COLO668 (cell line): ENCODE results near the gene C14orf180.

Experiments used
- DNase-seq: peaks from one replicate; lab custom pipeline; 2025; ENCODE audit not compliant: unreplicated experiment; lab: John Stamatoyannopoulos, UW

The C14orf180 gene

DNA sequence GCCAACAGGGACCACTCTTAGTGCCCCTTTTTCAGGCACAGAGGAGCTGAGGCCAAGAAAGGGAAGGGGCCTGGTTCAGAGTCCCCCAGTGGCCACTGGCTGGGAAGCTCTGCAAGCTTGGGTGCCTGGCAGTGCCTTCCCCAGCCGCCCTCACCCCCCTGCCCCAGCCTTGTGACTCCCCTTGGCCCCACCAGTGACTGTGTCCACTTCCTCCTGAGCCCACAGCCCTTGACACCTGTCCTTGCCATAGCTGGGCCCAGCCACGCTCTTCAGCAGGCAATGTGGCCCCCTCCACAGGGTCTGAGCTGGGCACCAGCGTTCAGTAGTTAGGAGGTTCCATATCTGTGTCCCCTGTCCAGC is 19.0 kb upstream of the C14orf180 start:
- DNase-seq, result no peak

DNA sequence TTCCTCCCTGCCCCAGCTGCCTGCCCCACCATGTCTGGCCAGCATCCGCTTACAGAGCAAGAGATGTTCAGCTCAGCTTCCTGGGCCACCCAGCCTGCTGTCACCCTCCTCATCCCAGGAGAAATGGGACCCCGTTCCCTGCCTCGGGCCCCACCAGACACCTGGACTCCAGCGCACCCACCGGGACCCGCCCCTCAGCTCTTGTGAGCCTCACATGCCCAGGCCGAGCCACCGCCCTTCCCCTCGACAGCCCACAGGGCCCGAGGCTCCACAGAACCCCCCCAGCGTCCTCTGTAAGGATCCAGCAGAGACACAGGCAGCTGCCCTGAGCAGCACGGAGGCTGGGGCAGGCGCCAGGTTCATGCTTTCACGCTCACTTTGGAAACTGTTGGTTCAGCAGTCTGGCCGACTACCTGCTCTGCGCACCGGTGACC is 18.4 kb upstream of the C14orf180 start:
- DNase-seq, result no peak

DNA sequence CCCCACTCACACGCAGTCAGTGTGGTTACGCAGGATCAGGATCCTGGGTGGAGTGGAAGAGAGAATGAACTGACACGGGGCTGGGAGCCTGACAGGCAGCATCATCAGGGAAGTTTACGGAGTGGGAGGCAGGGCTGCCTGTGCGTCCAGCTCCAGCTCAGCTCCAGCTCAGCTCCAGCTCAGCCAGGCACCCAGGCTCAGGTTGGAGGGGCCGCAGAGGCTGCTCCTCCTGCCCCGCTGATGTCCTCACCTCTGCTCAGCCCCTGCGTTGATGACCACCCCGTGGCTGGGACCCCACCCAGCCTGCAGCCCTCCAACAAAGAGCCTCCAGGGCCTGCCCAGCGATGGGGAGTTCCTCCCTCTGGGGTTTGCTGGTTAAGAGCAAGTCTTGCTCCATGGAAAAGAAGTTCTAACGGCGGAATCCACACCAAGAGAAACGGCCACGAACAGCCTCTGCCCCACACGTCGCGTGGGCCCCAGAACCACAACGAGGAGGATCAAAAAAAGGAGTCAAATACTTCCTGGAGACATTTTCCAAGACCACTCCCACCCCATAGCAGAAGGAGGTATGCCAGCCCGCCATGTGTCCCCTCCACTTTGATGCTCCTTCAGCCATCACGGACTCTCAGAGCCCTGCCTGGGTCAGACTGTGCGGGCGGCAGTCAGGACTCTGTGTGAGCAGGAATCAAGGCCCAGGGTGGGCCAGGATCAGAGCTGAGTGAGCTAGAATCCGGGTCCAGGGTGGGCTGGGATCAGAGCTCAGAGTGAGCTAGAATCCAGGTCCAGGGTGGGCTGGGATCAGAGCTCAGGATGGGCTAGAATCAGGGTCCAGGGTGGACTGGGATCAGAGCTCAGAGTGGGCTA is 17.7 kb upstream of the C14orf180 start:
- DNase-seq, result no peak

DNA sequence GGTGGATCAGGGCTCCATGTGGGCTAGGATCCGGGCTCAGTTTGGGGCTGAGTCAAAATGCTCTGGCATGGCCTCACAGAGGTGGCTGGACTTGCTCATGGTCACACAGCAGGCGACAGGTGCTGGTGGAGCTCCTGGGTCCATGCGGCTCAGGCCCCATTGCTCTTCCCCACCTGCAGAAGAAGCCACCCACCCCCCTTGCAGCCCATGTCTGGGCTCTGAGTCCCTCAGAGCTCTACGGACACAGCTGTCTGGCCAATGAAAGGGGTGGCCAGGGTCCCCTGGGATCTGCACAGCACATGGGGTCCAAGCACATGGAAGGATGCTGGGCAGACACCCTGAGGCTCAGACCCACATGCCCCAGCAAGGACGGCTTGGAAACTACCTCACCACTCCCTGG is 17.0 kb upstream of the C14orf180 start:
- no peak for DNase-seq

DNA sequence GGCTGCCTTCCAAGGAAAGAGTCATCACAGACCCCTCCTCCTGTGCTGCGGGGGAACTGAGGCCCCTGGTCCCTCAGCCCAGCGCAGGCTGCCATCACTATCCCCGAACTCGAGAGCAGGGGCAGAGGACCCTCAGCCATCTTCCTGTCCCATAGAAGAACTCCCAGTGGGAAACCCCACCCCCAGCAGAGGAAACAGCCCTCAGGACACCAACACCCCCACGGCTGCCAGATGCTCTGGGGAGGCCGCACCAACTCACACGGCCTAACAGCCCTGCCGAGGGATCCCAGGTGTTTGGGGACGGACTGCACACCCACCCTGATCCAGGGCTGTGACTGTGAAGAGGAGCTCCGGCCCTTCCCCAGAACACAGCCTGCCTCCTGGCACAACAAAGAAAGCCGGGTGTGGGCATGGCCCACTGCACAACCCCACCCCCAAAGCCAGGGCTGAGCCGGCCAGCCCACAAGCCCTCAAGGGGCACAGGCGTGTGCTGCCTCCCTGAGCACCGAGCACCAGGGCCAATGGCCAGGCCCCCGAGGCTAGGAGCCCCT is 16.3 kb upstream of the C14orf180 start:
- no peak for DNase-seq

DNA sequence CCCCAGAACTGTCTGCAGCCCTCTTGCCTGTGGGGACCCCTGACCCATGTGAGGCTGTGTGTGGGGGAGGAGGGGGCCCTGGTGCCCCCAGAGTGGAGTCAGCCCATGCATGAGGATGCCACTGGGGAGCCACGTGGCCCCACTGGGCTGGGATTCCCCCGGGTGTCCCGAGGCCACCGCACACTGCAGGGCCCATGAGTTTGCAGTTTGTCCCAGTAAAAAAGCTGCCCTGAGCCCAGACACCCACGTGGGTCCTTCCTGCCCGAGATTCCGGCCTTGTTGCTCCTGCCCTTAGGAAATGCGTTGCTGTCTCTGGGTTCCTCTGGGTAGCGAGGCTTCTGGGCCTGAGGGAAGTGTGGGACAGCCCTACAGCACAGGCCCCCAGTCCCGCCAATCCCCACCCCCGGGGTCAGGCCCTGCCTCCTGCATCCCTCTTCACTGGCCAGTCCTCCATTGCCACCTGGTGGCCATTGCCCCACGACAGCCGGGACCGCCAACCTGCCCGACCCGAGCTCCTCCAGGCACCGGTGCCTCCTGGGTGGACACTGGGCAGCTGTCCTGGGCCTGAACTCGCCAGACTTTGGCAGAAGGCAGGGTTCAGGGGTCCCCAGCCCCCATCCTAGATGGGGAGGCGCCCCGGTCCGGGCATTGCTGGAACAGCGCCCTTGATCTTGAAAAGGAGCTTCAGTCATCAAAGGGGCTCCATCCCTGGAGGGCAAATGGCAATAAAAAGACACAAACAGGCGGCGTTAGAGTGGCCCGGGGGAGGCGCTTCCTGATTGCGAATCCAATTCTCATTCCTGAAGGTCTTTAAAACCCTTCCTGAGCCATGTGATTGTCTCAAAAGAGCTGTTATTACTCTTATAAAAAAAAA is 15.6 kb upstream of the C14orf180 start:
- DNase-seq, result peak; percentile 62

DNA sequence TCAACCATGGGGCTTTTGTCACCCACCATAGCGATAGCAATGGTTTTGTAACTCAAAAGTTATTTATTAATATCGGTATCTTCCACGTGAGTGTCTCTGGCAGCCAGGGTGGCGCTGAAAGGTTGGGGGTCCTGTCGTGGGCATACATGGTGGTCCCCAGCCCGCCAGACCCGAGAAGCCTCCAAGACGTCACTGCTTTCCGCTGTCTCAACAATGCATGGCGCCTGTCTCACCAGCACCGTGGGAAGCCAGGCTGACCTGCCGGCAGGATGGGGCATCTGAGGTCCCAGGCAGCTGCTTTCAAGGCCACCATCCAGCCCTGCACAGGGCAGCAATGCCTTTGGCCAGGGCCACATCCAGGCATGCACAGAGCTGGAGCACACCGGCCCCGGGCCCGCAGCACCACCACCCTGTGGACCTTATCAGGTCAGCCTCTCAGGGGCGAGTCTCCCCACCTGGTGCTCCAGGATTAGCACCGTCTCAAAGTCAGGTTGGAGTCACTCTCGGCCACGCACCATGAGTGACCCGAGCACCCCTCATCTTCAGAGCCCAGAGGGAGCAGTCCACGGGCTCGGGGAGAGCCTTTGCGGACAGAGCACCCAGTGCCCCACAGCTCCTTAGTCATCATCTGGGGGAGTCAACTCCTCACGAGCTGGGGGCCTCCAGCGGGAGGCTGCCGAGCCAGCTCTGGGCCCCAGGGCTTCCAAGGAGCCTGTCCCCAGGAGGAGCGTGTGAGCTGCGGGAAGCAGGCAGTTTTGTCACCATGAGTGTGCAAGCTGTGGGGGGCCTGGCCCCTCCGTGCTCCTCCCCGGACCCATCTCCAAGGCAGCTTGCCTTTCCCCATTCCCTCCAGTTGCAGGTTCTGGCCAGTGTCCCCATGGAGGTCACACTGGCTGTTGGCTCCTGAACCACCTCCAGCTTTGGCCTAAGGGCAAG is 14.6 kb upstream of the C14orf180 start:
- DNase-seq, result no peak

DNA sequence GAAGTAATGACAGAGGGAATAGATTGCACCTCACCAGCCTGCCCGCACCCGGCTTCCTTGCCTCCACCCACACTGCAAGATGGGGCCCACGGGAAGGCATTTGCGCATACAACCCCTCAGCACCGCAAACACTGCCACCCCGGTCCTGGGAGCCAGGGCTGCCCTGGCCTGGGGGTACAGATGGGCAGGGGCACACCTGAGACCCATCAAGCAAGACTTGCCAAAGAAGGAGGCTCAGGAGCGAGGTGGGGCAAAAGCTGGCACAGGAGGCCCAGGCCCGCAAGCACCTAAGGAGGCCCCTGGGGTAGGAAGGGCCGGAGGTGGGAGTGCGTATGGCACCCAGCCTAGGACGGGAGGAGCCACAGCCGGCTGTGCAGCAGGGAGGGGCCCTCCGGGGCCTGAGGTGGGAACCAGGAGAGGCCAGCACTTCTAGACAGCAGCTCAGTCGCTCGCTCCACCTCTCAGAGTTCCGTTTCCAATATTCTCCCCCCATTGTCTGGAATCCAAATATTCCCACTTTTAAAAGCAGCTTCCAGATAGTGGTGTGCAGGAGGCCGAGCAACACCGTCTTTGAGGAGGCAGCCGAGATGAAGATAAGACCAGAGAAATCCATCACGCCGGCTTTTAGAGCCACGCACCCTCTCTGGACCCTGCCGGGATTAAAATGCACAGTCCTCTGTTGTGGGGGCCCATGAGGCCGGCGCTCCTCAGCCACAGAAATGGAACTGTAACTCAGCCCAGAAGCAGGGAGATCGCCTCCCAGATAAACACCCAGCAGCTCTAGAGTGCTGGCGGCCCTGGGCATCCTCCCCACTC is 12.2 kb upstream of the C14orf180 start:
- DNase-seq, result no peak

DNA sequence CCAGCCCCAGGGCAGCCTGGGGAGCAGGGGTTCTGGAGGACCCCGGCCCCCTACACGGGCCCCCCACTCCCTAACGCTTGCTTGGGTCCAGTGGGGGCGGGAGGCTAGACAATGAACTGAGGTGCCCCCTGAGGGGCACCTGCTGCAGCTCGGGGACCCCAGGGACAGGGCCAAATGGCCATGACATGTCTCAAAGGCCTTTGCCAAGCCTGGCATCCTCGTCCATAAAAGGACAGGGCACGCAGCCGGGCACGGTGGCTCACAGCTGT is 11.7 kb upstream of the C14orf180 start:
- DNase-seq, result no peak

DNA sequence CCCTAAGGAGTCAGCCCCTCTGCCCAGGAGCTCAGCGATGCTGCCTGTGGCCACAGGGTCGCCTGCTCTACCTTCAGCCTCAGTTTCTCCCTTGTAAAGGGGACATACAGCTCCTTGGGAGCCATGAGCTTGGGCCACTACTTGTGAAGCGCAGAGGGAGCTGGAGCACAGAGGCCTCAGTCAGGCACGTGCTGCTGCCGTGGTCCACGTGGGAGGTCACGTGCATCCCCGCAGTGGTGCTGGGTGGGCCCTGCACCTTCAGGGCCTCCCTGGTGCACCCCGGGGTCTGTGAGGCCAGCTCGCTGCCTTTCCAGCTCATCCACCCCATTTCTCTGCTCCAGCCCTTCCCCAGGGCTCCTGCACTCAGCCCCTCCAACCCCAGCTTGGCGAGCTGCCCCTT is 10.9 kb upstream of the C14orf180 start:
- no peak for DNase-seq

DNA sequence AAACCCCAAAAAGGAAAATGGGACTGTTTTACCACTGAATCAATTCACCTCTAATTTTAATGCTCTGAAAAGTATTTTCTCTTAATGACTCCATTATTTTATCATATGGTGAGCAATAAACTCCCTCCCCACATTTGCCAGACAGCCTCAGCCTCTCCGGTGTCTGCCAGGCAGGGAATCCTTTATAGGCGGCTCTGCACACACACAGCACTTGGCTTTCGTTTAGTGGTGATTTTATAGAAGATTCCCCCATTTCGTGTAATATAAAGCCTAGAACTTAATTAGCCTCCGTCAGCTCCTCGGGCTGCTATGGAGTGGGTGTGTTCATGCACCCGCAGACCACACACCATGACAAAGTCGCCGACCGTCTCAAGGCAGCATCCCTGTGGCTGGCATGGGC is 10.1 kb upstream of the C14orf180 start:
- no peak for DNase-seq

DNA sequence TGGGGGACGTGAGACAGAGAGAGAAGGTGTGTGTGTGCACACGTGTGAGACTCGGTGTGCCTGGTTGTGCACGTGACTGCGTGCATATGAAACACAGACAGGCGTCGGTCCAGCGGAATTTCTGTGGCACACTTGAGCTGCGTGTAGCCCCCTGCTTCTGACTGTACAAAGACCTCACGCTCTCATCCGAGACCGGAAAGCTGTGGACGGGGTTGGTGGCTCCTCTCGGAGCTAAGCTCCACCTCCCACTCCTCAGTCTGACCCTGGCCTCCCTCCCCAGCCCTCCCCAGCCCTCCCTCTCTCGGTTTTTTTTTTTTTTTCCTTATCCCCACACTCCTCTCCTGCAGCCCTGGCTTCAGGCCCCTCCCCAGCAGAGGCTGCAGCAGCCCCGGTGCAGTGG is 8.3 kb upstream of the C14orf180 start:
- DNase-seq, result no peak

DNA sequence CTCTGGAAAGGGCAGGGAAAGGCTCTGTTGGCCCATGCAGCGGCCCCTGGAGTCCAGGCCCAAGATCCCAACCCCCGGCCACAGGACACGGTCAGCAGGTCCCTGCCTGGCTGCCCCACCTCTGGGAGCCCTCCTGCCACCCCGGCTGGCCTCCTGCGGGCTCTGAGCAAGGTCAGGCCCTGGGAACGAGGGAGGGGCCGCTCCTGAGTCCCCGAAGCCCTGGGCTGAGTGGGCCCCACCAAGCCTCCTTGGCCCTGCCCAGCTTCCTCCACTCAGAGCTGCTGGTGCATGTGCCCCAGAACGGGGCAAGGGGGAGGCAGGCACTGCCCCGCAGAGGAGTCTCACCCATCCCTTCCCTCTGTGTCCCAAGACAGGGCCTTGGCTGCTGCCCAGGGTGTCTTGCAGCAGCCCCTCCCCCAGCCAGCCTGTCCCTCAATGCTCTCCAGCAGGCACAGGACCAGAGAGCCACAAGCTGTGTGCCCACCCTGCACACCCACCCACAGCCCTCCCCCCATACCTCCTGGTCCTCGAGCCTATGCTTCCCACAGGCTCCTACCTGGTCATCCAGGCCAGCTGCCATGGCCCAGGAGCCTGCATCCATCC is 7.4 kb upstream of the C14orf180 start:
- no peak for DNase-seq

DNA sequence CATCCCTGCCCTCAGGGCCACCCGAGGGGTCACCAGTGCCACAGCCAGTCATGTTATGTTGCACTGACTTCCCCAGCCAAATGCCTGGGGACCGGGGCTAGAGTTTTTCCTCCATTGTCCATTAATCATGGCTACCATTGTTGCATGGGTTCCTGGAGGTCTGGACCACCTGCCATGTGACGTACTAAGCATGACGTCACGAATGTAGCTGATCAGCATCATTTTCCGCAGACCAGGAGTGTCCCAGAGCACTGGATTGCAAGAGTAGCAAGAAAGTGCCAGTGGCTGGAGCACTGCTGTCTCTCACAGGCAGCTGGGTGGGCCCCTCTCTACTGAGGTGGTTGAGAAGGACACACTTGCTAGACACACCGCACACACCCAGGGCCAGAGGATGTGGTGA is 6.9 kb upstream of the C14orf180 start:
- no peak for DNase-seq

DNA sequence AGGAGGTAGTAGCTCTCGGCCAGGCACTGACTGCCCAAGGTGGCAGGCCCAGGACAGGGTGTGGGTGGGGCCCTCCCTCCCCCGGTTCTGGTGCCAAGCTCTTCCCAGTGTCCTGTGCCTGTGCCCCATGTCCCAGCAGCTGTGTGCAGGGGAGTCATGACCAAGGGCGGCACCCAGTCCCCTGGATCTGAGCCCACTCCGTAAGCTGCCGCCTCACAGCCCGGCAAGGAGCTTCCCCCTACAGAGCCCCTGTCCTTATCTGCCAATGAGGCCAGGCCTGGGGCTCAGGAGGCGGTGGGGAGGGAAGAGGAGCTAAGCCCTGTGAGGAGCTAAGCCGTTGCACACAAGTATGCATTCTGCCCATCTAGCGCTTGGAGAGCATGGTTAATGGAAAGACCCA is 5.6 kb upstream of the C14orf180 start:
- DNase-seq, result no peak

DNA sequence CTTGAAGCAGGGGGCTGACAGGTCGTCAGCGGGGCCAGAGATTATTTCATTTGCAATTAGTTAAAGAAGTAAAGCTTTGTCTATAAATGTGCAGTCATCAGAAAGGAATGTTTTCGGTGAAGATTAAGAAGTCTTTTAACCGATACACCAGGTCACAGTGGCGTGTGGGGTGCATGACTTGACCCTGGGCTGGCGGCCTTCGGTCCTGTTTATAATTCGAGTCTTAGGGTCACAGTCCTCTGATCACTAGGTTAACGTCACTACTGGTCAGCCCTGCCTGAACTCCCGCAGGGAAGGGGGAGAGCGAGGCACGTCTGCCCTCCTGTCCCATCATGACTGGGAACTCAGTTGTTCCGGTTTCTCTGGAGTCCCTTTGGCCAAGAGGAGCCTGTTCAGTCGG is 5.0 kb upstream of the C14orf180 start:
- DNase-seq, result no peak

DNA sequence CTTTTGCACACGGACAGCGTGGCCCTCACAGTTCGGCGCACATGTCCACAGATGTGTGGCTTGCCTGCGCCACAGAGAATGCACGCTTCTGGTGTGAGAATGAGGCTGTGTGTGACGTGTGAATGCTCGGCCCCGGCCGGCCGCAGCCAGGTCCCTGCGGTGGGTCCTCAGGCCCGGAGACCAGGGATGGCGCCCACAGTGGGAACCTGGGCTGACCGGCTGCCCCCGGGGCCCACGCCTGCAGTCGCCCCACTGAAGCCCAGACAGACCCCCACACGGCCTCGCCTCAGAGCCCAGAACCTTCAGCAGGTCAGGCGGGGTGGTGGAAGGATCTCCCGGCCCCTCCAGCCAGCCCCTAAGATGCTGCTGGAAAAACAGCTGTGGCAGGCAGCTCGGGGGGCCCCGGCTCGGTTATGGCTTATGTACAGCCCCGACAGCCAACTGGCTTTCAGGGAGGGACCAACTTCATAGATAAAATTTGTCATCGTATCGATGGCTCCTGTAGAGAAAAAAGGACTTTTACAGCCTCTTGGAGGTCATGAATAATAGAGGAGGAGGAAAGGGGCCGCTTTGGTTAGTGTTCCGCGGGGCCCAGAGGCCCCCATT is 4.5 kb upstream of the C14orf180 start:
- DNase-seq, result no peak

DNA sequence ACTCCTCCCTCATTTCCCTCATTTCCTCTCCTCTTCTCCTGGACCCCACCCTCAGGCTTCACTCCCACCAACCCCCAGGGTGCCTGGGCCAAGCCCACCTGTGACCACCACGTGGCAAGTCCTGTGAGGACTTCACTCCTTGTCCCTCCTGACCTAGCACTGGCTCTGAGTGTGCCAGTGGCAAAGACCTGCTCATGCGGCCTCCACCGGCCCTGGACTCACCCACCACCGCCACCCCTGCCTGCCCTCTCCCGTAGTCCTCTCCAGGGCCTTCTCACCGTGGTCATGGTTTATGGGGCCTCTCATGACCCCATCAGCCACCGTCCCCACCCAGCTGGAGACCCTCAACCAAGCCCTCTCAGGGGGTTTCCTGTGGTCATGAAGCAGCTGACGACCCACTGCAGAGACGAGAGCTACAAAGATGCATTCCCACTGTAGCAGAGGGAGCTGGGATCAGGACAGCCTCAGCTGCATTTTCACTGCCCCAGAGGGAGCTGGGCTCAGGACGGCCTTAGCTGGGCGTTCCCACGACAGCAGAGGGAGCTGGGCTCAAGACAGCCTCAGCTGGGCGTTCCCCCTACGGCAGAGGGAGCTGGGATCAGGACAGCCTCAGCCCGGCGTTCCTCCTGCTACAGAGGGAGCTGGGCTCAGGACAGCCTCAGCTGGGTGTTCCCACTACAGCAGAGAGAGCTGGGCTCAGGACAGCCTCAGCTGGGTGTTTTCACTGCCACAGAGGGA is 3.2 kb upstream of the C14orf180 start:
- DNase-seq, result no peak

DNA sequence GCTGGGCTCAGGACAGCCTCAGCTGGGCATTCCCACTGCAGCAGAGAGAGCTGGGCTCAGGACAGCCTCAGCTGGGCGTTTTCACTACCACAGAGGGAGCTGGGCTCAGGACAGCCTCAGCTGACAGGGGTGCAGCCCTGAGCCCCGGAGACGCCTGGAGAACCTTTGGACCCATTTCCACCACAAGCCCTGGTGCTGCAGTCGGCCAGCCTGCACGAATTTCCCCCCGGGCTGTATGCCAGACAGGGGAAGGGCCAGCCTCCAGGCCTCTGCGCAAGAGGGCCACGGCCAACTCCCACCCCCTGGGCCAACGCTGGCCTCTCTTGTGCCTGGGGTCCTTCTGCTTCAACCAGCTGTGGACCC is 2.6 kb upstream of the C14orf180 start:
- no peak for DNase-seq
